B cell (primary cell): ENCODE data around the gene ADAMTS10. TPM values are rescaled to one million over a fixed set of nuclear protein-coding genes. Genes with fewer than 3 reads are reported as not detected.
"Not testable (repeated sequence)": the region's sequence is repeated elsewhere in the genome, so short reads cannot be mapped to it uniquely, and the experiment has no call there.

Experiments
- ATAC-seq: fragments of 200-7000 bp; cut with Tn5 transposase; one replicate; pipeline ENCODE4 v1.10.0; 2021; ENCODE audit warnings: low read depth, mild to moderate bottlenecking, moderate number of reproducible peaks, moderate library complexity
- CTCF ChIA-PET: fragments of 350-600 bp; sonication (Branson Sonifier 250); formaldehyde crosslinking; loops from one replicate; lab custom pipeline; 2021; ENCODE audit warnings: antibody characterized with exemption, inconsistent platforms; lab: Charles Lee
- POLR2A ChIA-PET: fragments of 350-600 bp; sonication (Branson Sonifier 250); formaldehyde crosslinking; loops from one replicate; lab custom pipeline; 2021; ENCODE audit warnings: antibody characterized with exemption; lab: Charles Lee
- DNase-seq: peaks from one replicate; pipeline ENCODE4 v3.0.0; 2013
- H2AFZ ChIP-seq: 2 replicates; pipeline ENCODE4 v1.6.1; 2012; ENCODE audit warnings: mild to moderate bottlenecking, low read depth, low read length; ENCODE audit not compliant: insufficient read depth, poor library complexity, severe bottlenecking
- H3K27ac ChIP-seq, 2 donors: 1 replicate in 1 of 2; 2 replicates in 1 of 2; pipeline ENCODE4 v1.5.1; 2012 to 2013; ENCODE audit warnings: low read length in 2 of 2, mild to moderate bottlenecking in 2 of 2, moderate library complexity in 1 of 2
- H3K27me3 ChIP-seq, 4 experiments: fragments of 200-600 bp in 1 of 4; sonication (generic) in 1 of 4; replicated peaks in 1 of 4; 1 replicate in 2 of 4; 2 replicates in 2 of 4; pipeline versions ENCODE4 v1.6.1 to v1.7.0; 2013 to 2016; ENCODE audit warnings: low read length in 3 of 4, mild to moderate bottlenecking in 2 of 4, mixed read lengths in 1 of 4, moderate library complexity in 1 of 4; ENCODE audit not compliant: insufficient read depth in 4 of 4, control insufficient read depth in 3 of 4; ENCODE audit errors: control extremely low read depth in 1 of 4
- H3K36me3 ChIP-seq, 2 experiments: replicated peaks in 1 of 2; 1 replicate in 1 of 2; 2 replicates in 1 of 2; pipeline versions ENCODE4 v1.6.1 to v1.7.1; 2013; ENCODE audit warnings: low read length in 1 of 2; ENCODE audit not compliant: insufficient read depth in 2 of 2, control insufficient read depth in 1 of 2; ENCODE audit errors: control extremely low read depth in 1 of 2, extremely low read depth in 1 of 2
- H3K4me1 ChIP-seq, 2 donors: fragments of 200-600 bp in 1 of 2; sonication (generic) in 1 of 2; 1 replicate in 1 of 2; 2 replicates in 1 of 2; pipeline versions ENCODE4 v1.5.1 to v1.6.1; 2013 to 2017; ENCODE audit warnings: low read length in 2 of 2; ENCODE audit not compliant: control insufficient read depth in 2 of 2, insufficient read depth in 2 of 2
- H3K4me2 ChIP-seq: replicated peaks from 2 replicates; pipeline ENCODE3; 2012; ENCODE audit warnings: mild to moderate bottlenecking, low read depth, low read length; ENCODE audit not compliant: poor library complexity, severe bottlenecking
- H3K4me3 ChIP-seq, 5 experiments: fragments of 200-600 bp in 1 of 5; sonication (generic) in 1 of 5; 1 replicate in 3 of 5; 2 replicates in 2 of 5; pipeline versions ENCODE4 v1.5.1 to v1.7.0; 2011 to 2016; ENCODE audit warnings: low read length in 4 of 5, mild to moderate bottlenecking in 4 of 5, low read depth in 2 of 5, control low read depth in 1 of 5, moderate library complexity in 1 of 5; ENCODE audit not compliant: insufficient read depth in 1 of 5; ENCODE audit errors: control extremely low read depth in 1 of 5, extremely low read depth in 1 of 5
- H3K79me2 ChIP-seq: fragments of 200-600 bp; sonication (generic); one replicate; pipeline ENCODE4 v1.6.0; 2016; ENCODE audit warnings: low read length; ENCODE audit not compliant: control insufficient read depth, insufficient read depth
- H3K9ac ChIP-seq: fragments of 200-600 bp; sonication (generic); 2 replicates; pipeline ENCODE4 v1.6.1; 2017; ENCODE audit warnings: mild to moderate bottlenecking, low read length, moderate library complexity
- H3K9me3 ChIP-seq, 3 donors: one replicate each; pipeline versions ENCODE4 v1.6.1 to v1.7.1; 2013; ENCODE audit warnings: low read length in 2 of 3; ENCODE audit not compliant: control insufficient read depth in 2 of 3, insufficient read depth in 1 of 3; ENCODE audit errors: control extremely low read depth in 1 of 3
- H4K20me1 ChIP-seq: 2 replicates; pipeline ENCODE4 v1.6.0; 2012; ENCODE audit warnings: mild to moderate bottlenecking, low read length; ENCODE audit not compliant: insufficient read depth, control insufficient read depth, poor library complexity, severe bottlenecking
- H3K27ac Mint-ChIP-seq: one replicate; pipeline ENCODE4 v1.8.0; 2021; ENCODE audit warnings: mixed read lengths
- H3K27me3 Mint-ChIP-seq: one replicate; pipeline ENCODE4 v1.8.0; 2021; ENCODE audit warnings: mixed read lengths
- H3K4me1 Mint-ChIP-seq: one replicate; pipeline ENCODE4 v1.8.0; 2021; ENCODE audit warnings: mixed read lengths
- H3K4me3 Mint-ChIP-seq: one replicate; pipeline ENCODE4 v1.8.0; 2021; ENCODE audit warnings: mixed read lengths
- H3K9me3 Mint-ChIP-seq: one replicate; pipeline ENCODE4 v1.8.0; 2022; ENCODE audit warnings: mixed read lengths; ENCODE audit not compliant: insufficient read depth
- EZH2 ChIP-seq: IDR thresholded peaks from 2 replicates; pipeline ENCODE4 v1.6.1; 2012; ENCODE audit warnings: borderline replicate concordance, low read depth, mild to moderate bottlenecking, moderate library complexity, low read length; ENCODE audit not compliant: insufficient read depth, poor library complexity, severe bottlenecking
- WGBS: methylation state at CpG from one replicate; pipeline ENCODE4 v1.1.5; 2013; ENCODE audit warnings: missing lambda C conversion rate; ENCODE audit not compliant: insufficient coverage; 5-methylcytosine and 5-hydroxymethylcytosine counted together
- intact Hi-C: fragments of 100-400 bp; cut with micrococcal nuclease; formaldehyde crosslinking; loops from one replicate; pipeline ENCODE4 v1.10.0; 2022
- polyA plus RNA-seq: library from polyadenylated mRNA; depleted of rRNA; stranded (reverse); fragments of >200 nt; gene quantifications from 2 replicates; pipeline ENCODE4 v1.2.3, GENCODE V29; 2012
- total RNA-seq, 2 donors: library from RNA; stranded (reverse); fragments of 120-200 nt in 1 of 2; gene quantifications; 1 replicate in 1 of 2; 2 replicates in 1 of 2; pipeline versions ENCODE4 v1.2.3 to v1.2.4, GENCODE V29; 2013 to 2022
- TF ChIP-seq, protein P1 (sequence below): fragments of 200-600 bp; IDR thresholded peaks from one replicate; pipeline ENCODE4 v1.8.0; 2022; ENCODE audit warnings: antibody characterized with exemption, mild to moderate bottlenecking

Gene ADAMTS10
- total and polyA plus RNA-seq, 2 donors (not counting 1 experiment from before 2014, with no cell fraction given) = 0.59 to 1.8 TPM

DNA sequence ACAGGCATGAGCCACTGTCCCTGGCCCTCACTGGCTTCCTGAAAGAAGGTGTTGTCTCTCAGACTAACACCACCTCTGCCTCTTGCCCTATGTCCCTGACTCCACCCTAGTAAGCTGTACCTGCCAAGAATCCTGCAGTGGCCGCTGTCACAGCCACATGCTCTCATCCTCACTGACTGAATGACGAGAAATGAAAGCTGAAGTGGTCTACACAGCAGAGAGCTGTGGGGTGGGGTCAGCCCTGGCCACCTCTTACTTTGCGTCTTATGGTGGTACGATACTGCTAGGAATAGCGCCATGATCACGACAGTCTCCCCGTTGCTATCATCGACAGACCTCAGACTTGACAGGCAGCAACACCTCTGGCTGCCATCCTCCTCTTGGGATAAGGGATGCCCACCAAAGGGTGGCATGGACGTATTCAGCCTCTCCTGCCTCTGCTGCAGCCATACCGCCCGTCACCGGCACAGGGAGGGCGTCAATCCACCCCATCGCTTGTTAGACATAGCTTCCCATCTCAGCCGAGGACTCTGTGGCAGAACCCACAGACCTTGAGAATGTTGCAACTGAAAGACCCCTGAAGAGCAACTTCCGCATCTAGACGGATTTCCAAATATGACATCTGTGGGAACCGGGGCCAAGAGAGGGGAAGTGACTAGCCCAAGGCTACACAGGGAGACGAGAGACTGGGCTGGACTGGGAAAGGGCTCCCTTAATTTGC lies 34.1 kb downstream of the ADAMTS10 start:
- no peaks in the 10 kb centered on the region for H3K9me3 Mint-ChIP-seq
- Histone ChIP-seq H3K27ac (peak overlapping the region; percentile 54 to 79), H3K9me3 (peaks cover 0 to 9% (median 0%) of the 10 kb centered on the region in 3 donors), H3K36me3 (no peaks in the 10 kb centered on the region), H3K27me3 (no peaks in the 10 kb centered on the region), H3K4me1 (peaks cover 35 to 52% of the 10 kb centered on the region in 2 donors), H2AFZ (peak overlapping the region; percentile 93), H3K4me3 (peak overlapping the region; percentile 59 to 90 (median 86)), H4K20me1 (no peaks in the 10 kb centered on the region), H3K79me2 (peaks cover 84% of the 10 kb centered on the region), H3K9ac (peak overlapping the region; percentile 89), H3K4me2 (peak overlapping the region; percentile 95)
- no peaks in the 10 kb centered on the region for H3K27me3 Mint-ChIP-seq
- intact Hi-C loops = no loop called here
- ChIA-PET CTCF (interaction anchor here (1.3 to 7.9 kb wide), 9 partner anchors 10 to 222 kb away, joined by 3 to 95 read pairs (median 38); partner anchors contain the start of genes MARCHF2 and ZNF414), POLR2A (interaction anchor here (0.7 kb wide), 1 partner anchor 163 kb away, joined by 4 read pairs; the partner anchor contains the start of gene MARCHF2)
- peak; percentile 49 for DNase-seq
- TF ChIP-seq, protein P1, sequence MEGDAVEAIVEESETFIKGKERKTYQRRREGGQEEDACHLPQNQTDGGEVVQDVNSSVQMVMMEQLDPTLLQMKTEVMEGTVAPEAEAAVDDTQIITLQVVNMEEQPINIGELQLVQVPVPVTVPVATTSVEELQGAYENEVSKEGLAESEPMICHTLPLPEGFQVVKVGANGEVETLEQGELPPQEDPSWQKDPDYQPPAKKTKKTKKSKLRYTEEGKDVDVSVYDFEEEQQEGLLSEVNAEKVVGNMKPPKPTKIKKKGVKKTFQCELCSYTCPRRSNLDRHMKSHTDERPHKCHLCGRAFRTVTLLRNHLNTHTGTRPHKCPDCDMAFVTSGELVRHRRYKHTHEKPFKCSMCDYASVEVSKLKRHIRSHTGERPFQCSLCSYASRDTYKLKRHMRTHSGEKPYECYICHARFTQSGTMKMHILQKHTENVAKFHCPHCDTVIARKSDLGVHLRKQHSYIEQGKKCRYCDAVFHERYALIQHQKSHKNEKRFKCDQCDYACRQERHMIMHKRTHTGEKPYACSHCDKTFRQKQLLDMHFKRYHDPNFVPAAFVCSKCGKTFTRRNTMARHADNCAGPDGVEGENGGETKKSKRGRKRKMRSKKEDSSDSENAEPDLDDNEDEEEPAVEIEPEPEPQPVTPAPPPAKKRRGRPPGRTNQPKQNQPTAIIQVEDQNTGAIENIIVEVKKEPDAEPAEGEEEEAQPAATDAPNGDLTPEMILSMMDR = no peak
- TF ChIP-seq EZH2 = no peak
- no peak for ATAC-seq
- H3K4me1 Mint-ChIP-seq = peaks cover 51% of the 10 kb centered on the region
- H3K27ac Mint-ChIP-seq = peak overlapping the region; percentile 85
- WGBS = 23% methylated on average over 18 of the region's 19 CpGs
- H3K4me3 Mint-ChIP-seq = peak overlapping the region; percentile 94

DNA sequence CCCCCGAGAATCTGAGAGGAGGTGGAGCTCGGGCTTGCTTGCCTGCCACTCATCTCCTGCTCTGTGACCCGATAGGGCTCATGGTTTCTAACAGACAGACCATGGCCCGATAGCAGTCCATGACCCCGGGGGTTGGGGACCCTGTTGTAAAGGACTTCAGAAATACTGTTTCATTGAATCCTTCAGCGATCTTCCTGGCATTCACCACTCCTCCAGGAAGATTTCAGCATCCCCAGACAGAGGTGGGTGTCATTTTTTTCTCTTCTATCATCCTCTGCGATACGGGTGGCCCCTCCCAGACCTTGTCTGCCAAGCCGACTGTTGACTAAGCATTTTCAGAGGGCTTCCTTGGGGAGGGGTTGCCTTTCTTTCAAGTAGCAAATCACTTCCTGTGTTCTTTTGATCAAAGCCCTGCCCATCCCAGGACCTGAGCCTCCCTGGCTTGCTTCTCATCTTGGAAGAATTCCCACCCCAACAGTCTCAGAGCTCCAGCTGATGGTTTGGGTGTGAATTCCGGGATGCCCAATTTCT lies 35.0 kb downstream of the ADAMTS10 start:
- H3K27ac ChIP-seq = peak overlapping the region; percentile 12 to 79
- peaks cover 41 to 54% of the 10 kb centered on the region in 2 donors for H3K4me1 ChIP-seq
- peak overlapping the region; percentile 95 for H3K4me2 ChIP-seq
- 63% methylated on average over 6 of the region's 10 CpGs for WGBS
- Mint-ChIP-seq H3K4me1 (peaks cover 56% of the 10 kb centered on the region), H3K27me3 (no peaks in the 10 kb centered on the region), H3K4me3 (peak overlapping the region; percentile 94), H3K9me3 (no peaks in the 10 kb centered on the region), H3K27ac (peak overlapping the region; percentile 64)
- peak overlapping the region; percentile 89 for H3K9ac ChIP-seq
- no peak for ATAC-seq
- intact Hi-C loops = no loop called here
- no peaks in the 10 kb centered on the region for H3K27me3 ChIP-seq
- ChIA-PET POLR2A (interaction anchor here (0.7 kb wide), 1 partner anchor 162 kb away, joined by 4 read pairs; the partner anchor contains the start of gene MARCHF2), CTCF (interaction anchor here (1.4 to 7.9 kb wide), 3 partner anchors 10 to 67 kb away, joined by 3 to 95 read pairs (median 70); partner anchors contain the start of gene ZNF414)
- no peaks in the 10 kb centered on the region for H3K36me3 ChIP-seq
- H2AFZ ChIP-seq = peak overlapping the region; percentile 93
- peaks cover 86% of the 10 kb centered on the region for H3K79me2 ChIP-seq
- H3K4me3 ChIP-seq = peak overlapping the region in 4 of 5 experiments; percentile 20 to 89 (median 78)
- no peak for DNase-seq
- peaks cover 4% of the 10 kb centered on the region for H4K20me1 ChIP-seq
- peaks cover 0 to 4% (median 0%) of the 10 kb centered on the region in 3 donors for H3K9me3 ChIP-seq
- TF ChIP-seq, protein P1 = no peak
- no peak for TF ChIP-seq EZH2

DNA sequence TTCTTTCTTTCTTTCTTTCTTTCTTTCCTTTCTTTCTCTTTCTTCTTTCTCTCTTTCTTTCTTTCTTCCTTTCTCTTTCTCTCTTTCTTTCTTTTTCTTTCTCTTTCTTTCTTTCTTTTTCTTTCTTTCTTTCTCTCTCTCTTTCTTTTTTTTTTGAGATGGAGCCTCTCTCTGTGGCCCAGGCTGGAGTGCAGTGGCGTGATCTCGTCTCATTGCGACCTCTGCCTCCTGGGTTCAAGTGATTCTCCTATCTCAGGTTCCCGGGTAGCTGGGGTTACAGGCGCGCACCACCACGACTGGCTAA lies 35.9 kb downstream of the ADAMTS10 start:
- CTCF ChIA-PET = interaction anchor here (1.0 kb wide), 1 partner anchor 53 kb away, joined by 3 read pairs; no protein-coding TSS in a partner anchor

More for the DNA sequence above, 35.9 kb downstream of the ADAMTS10 start:
- H3K27me3 Mint-ChIP-seq, H4K20me1 ChIP-seq, H3K36me3 ChIP-seq, H3K9me3 Mint-ChIP-seq, DNase-seq, intact Hi-C loops, H3K9ac ChIP-seq, H3K27ac ChIP-seq, H3K4me2 ChIP-seq, H3K4me3 Mint-ChIP-seq, H3K4me3 ChIP-seq, H2AFZ ChIP-seq, POLR2A ChIA-PET, ATAC-seq, H3K9me3 ChIP-seq, H3K27ac Mint-ChIP-seq, H3K27me3 ChIP-seq: not testable (repeated sequence)
- peaks cover 82% of the 10 kb centered on the region for H3K79me2 ChIP-seq
- peaks cover 60% of the 10 kb centered on the region for H3K4me1 Mint-ChIP-seq
- WGBS = 100% methylated on average over 4 of the region's 7 CpGs
- H3K4me1 ChIP-seq = peaks cover 44 to 55% of the 10 kb centered on the region in 2 donors
